ENCODE measurements around the gene ARPC1A.
"Not testable (repeated sequence)": the region's sequence is repeated elsewhere in the genome, so short reads cannot be mapped to it uniquely, and the experiment has no call there.

Gene ARPC1A

DNA sequence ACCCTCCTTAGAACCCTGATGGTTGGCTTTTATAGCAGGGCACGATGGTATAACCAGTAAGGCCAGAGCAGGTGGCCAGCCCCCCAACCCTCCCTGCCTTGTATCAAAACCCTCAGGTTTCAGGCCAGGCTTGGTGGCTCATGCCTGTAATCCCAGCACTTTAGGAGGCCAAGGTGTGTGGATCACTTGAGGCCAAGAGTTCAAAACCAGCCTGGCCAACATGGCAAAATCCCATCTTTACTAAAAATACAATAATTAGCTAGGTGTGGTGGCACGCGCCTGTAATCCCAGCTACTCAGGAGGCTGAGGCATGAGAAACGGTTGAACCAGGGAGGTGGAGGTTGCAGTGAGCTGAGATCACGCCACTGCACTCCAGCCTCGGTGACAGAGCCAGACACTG is 3.0 kb upstream of the ARPC1A start:
- not testable (repeated sequence) for DNase-seq

DNA sequence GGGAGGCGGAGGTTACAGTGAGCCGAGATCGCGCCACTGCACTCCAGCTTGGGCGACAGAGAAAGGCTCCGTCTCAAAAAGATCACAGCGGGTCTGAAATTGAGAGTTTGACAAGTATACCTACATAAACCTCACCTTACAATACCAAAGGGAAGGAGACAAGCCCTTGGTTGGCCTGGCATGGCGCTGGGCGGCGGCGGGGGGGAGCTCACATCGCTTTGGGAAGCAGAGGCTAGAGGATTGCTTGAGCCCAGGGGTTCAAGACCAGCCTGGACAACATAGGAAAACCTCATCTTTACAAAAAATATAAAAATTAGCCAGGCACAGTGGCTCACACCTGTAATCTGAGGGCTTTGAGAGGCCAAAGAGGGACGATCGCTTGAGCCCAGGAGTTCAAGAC is 1.1 kb upstream of the ARPC1A start:
- no peak for DNase-seq

DNA sequence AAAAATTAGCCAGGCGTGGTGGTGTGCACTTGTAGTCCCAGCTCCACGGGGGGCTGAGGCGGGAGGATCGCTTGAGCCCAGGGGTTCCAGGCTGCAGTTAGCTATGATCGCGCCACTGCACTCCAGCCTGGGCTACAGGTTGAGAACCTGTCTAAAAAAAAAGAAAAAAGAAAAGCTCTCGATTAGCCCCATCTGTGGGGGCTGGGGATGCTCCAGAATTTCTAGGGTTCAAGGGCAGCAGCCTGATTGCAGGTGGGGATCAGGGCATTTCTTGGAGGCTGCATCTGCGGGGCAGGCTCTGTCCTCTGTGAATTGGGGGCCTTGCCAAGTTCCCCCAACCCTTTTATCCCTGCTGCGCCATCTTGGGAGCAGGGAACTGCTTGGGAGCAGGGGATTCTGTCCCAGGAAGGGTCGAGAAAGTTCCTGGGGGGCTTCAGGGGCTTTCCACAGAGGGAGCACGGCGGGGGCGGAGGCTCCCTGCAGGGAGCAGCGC is 651 bp upstream of the ARPC1A start:
- DNase-seq = no peak

DNA sequence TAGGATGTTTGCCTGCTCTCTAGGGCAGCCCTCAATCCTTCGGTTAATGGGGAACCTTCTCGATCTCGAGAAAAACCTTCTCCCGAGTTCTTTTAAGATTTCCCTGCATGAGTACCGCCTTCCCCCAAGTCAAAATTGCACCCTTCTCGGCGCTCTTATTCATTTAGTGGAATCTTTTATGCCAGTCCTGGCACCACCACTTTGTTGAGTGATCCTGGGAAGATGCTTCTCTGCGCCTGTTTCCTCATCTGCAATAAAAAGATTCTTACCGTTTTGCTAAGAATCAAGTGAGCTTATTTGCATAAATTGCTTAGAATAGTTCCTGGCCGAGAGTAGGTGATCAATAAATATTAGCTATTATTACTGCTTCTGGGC is 697 bp downstream of the ARPC1A start:
- no peak for DNase-seq

DNA sequence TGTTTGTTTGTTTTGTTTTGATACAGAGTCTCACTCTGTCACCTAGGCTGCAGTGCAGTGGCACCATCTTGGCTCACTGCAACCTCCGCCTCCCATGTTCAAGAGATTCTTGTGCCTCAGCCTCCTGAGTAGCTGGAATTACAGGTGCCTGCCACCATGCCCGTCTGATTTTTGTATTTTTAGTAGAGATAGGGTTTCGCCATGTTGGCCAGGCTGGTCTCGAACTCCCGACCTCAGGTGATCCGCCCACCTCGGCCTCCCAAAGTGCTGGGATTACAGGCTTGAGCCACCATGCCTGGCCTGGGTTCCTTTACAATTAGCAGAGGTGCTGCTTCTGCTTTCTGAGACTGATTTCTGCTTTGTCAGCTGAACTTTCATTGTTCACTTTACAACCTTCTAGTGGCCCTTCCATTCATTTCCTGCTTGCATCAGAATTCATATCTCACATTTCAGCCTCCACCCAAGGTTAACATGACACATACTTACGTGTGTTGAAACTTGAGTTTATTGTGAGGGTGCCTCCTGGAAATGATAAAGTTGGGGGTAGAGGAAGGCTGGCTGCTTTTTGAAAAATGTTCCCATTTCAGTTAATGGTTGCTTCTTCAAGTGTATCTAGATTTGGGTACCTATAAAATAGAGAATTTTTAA is 4.7 kb downstream of the ARPC1A start:
- peak; percentile 14 to 20 for DNase-seq

DNA sequence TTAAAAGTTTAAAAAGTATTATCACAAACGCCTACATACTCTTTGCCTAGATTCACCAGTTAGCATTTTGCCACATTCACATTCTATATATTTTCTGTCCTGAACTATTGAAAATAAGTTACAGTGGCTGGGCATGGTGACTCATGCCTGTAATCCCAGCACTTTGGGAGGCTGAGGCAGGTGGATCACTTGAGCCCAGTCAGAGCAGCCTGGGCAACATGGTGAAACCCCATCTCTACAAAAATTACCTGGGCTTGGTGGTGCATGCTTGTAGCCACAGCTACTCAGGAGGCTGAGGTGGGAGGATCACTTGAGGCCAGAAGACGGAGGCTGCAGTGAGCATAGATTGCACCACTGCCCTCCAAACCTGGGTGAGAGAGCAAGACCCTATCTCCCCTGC is 5.3 kb downstream of the ARPC1A start:
- no peak for DNase-seq

DNA sequence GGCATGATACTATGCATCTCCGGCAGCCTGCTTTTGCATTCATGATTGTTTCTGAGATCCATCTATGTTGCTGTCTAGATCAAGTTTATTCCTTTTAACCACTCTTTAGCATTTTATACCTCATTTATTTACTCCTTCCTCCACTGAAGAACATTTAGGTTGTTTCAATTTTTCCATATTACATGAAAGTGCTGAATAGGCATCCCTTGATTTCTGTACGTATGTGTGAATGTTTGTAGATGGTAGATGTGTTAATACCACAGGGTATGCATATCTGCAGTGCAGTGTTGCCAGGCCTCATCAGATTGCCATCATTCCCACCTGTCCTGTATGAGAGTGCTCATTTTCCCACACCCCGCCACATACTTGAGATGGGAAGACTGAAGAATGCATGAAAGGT is 13.9 kb downstream of the ARPC1A start:
- DNase-seq = no peak

DNA sequence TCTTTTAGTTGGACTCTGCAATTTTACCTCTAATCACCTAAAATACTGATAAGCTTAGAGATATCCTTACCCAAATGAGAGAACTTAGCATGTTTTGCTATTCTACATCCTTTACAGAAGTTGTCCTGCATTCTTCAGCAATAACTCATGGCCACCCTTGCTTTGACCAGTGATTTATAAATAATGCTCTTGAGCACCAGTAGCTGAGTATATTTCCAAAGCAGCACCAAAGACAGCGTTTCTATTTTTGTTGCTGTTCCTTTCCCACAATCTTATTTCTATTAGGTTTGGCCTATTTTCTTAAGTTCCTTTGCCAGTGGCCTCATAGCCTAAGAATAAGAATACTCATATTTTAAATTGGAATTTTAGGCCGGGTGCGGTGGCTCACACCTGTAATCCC is 15.0 kb downstream of the ARPC1A start:
- DNase-seq = no peak

DNA sequence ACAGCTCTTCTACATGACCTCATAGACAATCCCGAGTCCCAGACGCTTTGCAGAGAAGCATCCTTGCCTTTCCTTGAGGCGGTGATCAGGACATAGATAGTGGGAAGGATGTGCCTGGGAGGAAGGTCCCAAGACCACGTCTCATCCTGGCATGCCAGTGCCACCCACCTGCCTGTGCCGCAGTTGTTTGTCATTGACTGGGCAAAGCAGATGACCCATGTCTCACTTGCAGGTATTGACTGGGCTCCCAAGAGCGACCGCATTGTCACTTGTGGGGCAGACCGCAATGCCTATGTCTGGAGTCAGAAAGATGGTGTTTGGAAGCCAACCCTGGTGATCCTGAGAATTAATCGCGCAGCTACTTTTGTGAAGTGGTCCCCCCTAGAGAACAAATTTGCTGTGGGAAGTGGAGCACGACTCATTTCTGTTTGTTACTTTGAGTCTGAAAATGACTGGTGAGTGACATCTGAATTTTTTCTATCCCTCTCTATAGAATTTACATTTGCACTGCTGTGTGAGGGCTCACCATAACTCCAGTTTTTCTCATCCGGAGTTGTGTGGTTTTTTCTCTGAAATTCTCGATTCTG is 18.5 kb downstream of the ARPC1A start:
- DNase-seq = no peak

DNA sequence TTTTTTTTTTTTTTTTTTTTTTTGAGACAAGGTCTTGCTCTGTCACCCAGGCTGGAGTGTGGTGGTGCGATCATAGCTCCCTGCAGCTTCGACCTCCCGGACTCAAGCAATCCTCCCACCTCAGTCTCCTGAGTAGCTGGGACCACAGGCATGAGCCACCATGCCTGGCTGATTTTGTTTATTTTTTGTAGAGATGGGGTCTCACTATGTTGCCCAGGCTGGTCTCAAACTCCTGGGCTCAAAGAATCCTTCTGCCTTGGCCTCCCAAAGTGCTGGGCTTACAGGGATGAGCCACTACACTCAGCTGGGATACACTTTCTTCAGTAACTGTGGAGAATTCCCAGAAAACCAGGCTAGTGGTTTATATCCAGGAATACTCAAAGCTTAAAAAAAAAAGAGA is 24.9 kb downstream of the ARPC1A start:
- DNase-seq = not testable (repeated sequence)

DNA sequence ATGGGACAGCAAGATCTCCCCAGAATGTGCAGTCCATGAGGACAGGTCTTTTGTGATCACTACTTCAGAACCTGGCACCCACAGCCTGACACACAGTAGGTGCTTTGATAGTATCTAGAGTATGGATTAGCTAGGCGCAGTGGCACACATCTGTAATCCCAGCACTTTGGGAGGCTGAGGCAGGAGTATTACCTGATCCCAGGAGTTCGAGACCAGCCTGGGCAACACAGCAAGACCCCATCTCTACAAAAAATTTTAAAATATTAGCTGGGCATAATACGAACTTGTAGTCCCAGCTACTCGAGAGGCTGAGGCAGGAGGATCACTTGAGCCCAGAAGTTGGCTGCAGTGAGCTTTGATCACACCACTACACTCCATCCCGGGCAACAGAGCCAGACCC is 26.5 kb downstream of the ARPC1A start:
- DNase-seq = no peak

DNA sequence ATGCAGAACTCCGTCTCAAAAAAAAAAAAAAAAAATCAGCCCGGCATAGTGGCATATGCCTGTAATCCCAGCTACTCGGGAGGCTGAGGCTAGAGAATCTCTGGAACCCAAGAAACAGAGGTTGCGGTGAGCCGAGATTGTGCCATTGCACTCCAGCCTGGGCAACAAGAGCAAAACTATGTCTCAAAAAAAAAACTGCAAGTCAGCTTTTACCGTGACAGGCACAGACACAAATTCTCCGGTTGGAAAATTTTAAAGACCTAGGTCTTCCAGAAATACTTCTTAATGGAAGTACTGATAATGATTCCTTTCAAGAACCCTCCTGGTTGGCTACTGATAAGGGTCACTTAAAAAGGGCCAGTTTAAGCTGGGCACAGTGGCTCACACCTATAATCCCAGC is 29.4 kb downstream of the ARPC1A start:
- no peak for DNase-seq

DNA sequence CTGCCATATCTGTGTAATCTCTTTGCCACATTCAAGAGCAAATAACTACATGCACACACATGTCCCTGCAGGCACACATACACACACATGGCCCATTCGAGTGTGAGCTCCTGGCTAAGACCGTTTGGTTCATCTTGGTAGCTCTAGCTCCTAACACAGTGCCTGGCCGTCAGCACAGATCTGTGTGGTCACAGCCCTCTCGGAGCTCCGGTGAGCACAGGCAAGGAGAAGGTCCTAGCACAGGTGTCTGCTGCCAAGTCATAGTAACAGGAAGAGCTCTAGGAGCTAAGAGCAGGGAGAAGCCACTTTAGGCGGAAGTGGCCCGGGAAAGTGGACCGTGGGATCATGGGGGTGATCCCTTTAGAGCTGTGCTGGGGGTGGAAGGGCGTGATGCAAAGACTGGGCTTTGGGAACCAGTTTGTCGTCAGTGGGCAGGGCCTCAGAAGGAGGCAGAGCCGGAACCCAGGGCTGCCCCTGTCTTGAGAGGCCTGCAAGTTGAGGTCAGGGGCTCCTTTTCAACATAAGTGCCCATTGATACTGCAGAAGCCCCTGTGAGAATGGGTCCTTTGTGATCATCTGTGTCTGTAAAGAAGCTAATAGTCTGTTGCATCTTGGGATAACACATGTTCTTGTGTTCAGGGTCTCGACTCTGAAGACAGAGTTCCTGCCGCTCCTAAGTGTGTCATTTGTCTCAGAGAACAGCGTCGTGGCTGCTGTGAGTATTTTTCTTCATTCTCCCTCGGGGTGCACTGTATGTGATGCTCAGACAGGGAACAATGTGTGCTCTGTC is 32.2 kb downstream of the ARPC1A start:
- no peak for DNase-seq

DNA sequence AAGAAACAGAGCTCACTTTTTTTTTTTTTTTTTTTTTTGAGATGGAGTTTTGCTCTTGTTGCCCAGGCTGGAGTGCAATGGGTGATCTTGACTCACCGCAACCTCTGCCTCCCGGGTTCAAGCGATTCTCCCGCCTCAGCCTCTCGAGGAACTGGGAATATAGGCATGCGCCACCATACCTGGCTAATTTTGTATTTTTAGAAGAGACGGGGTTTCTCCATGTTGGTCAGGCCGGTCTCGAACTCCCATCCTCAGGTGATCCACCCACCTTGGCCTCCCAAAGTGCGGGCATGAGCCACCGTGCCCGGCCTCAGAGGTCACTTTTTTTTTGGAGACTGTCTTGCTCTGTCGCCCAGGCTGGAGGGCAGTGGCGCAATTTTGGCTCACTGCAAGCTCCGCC is 32.8 kb downstream of the ARPC1A start:
- not testable (repeated sequence) for DNase-seq

DNA sequence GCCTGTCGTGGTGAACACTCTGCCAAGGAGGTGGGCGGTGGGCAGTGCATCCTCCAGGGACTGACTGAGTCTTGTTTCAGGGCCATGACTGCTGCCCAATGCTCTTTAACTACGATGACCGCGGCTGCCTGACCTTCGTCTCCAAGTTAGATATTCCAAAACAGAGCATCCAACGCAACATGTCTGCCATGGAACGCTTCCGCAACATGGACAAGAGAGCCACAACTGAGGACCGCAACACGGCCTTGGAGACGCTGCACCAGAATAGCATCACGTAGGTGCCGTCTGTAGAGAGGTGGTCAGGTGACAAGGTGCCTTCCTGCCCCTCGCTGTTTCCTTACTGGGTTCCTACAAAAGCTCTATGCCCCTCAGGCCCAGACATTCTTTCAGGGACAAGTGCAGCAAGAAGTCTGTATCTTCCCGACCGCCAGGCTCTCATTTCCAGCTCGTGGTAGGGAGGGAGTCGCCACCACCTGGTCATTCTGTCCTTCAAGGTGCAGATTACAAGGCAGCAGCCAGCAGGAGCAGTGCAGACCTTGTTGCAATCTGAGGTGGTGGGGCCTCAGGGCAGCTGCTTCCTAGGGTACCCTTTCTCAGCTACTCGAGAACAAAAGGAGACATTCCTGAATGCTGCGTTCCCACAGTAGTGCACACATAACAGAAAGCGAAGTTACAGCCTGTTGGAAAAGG is 33.9 kb downstream of the ARPC1A start:
- DNase-seq = no peak

DNA sequence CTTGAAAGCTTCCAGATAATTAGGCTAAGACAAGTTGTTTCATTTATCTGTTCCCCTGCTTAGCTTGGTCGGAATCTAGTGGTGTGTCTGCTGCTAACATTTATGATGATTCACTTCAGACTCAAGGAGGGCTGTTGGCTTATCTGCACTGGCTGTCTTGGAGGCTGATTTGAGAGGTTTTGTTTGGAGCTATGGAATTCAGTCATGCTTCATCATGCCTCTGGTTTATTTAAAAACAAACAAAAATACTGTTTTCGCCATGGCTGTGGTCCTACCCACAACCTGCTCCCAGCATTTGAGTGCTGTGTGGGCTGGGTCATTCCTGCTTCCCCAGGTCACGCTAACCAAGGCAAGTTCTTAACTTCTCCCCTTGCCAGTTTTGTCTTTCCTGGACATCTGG is 37.1 kb downstream of the ARPC1A start:
- DNase-seq = no peak

DNA sequence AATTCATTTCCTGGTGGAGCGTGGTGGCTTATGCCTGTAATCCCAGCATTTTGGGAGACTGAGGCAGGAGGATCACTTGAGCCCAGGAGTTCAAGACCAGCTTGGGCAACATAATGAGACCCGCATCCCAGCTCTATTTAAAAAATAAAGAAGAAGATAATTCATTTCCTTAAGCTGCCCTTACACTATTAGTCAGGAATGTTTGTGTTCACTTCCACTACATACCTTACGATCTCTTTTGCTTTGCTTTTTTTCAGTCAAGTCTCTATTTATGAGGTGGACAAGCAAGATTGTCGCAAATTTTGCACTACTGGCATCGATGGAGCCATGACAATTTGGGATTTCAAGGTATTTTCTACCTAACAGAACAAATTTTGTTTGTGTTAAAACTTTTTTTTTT is 37.6 kb downstream of the ARPC1A start:
- no peak for DNase-seq

DNA sequence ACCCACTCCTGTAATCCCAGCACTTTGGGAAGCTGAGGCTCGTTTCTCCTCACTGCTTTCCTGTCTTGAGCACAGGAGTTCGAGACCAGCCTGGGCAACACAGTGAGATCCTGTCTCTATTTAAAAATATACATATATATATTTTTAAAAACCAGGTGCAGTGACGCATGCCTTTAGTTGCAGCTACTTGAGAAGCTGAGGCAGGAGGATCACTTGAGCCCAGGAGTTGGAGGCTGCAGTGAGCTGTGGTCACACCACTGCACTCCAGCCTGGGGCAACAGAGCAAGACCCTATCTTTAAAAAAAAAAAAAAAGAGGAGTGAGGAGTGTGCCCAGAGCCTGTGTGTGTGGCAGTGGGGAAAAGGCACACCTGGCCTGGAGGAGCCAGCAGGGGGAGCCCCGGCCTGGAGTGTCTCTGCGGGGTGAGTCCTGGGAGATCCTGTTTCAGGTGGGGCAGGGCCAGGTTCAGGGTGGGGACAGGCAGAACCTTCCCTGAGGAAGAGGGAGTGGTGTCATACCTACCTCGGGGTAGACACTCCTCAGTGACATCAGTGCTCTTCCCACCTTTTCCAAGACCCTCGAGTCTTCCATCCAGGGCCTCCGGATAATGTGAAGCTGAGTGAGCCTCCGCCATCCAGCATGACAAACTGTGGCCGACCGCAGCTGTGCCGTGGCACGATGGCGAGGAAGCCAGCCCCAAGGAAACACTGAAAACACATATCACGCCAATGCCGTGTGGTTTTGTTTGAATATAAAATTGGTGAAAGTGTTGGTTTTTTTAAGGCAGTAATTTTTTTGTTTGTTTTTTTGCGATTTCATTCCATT is 39.8 kb downstream of the ARPC1A start:
- peak; percentile 69 to 78 for DNase-seq

DNA sequence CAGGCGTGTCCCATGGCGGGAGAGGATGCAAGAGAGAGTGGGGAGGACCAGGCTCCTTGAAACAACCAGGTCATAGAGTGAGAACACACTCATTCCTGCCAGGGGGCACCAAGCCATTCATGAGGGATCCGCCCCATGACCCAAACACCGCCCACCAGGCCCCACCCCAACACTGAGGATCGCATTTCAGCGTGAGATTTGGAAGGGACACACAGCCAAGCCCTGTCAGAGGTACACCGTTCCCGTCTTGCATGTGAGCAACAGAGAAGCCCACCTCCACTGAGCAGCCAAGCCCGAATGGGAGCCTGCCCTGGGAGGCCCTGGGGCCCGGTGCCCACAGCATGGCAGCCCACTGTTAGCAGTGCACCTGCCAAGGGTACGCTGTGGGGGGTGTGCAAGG is 40.9 kb downstream of the ARPC1A start:
- no peak for DNase-seq

DNA sequence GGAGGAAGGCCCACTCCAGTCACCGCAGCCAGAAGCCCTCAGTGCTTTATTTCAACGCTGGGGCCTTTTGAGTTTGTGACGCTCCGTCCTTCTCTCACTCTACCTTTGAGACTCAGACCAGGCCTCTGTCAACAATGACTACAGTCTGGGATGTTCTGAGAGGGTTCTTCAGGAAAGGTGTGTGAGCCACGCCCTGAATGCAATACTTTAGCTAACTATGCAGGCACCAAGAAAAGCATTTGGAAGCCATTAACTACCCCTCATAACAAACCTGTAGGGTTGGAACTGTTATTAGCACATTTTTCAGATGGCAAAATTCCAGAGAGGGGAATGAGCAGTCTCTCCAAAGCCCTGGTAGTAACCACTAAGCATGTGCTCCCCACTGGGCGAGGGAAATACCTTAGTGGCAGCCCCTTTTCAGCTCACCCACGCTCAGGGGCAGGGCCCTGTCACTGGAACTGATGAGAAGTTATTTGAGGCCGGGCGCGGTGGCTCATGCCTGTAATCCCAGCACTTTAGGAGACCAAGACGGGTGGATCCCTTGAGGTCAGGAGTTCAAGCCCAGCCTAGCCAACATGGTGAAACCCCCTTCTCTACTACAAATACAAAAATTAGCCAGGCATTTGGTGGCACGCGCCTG is 43.2 kb downstream of the ARPC1A start:
- DNase-seq = no peak

DNA sequence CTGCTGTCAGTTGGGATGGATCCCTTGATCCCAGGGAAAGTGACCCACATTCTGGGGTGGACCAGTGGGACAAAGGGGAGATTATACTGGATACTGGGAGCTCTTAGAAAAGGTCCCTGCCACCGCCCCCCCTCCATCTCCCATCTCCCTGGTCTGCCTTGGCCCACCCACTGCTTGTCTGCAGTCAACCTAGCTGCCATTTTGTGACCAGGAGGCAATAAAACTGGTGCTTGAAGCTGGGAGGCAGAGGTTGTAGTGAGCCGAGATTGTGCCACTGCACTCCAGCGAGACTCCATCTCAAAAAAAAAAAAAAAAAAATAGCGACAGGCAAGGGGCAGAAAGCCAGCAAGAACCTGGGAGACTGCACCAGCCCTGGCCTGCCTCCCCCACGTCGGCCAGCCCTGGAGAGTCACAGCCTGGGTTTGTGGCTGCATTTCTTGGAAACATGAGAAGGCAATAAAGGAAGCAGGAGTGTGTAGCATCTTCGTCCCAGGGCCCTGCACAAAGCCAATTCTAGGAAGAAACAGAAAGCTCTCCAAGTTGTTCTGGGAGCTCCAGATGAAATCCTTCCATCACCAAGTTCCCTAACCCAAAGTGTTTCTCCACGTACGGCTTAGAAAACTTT is 44.2 kb downstream of the ARPC1A start:
- no peak for DNase-seq
